GM23338 (cell line): ENCODE results near the gene COX6B2. TPM values are rescaled to one million over a fixed set of nuclear protein-coding genes. Genes with fewer than 3 reads are reported as not detected.
A peak's percentile ranks its signal among the peaks of the same experiment; 100 is the strongest.

Experiments used
- ATAC-seq: fragments of 200-7000 bp; cut with Tn5 transposase; 3 replicates; pipeline ENCODE4 v1.9.1; 2020
- DNase-seq: peaks from one replicate; pipeline ENCODE4 v3.0.0-alpha.2; 2015; ENCODE audit warnings: low spot score
- H2AFZ ChIP-seq: fragments of 200-600 bp; sonication (generic); 2 replicates; pipeline ENCODE4 v1.8.0; 2016; ENCODE audit warnings: antibody characterized with exemption, mild to moderate bottlenecking, moderate library complexity
- H3F3A ChIP-seq: fragments of 200-600 bp; sonication (generic); replicated peaks from 2 replicates; pipeline ENCODE4 v1.8.0; 2017; ENCODE audit warnings: antibody characterized with exemption, mixed run types, low read depth
- H3K27ac ChIP-seq: fragments of 200-600 bp; sonication (generic); 2 replicates; pipeline ENCODE4 v1.6.1; 2016; ENCODE audit warnings: low read depth
- H3K27me3 ChIP-seq: fragments of 200-600 bp; sonication (generic); 2 replicates; pipeline ENCODE4 v1.8.0; 2016; ENCODE audit warnings: mild to moderate bottlenecking, mixed run types, moderate library complexity; ENCODE audit not compliant: insufficient read depth
- H3K36me3 ChIP-seq: fragments of 200-600 bp; sonication (generic); 2 replicates; pipeline ENCODE4 v1.8.0; 2016; ENCODE audit warnings: mild to moderate bottlenecking; ENCODE audit not compliant: insufficient read depth
- H3K4me1 ChIP-seq: fragments of 200-600 bp; sonication (generic); 2 replicates; pipeline ENCODE4 v1.8.0; 2016; ENCODE audit warnings: mild to moderate bottlenecking, moderate library complexity; ENCODE audit not compliant: insufficient read depth
- H3K4me2 ChIP-seq: fragments of 200-600 bp; sonication (generic); 2 replicates; pipeline ENCODE4 v1.7.1; 2017; ENCODE audit warnings: mixed run types
- H3K4me3 ChIP-seq: fragments of 200-600 bp; sonication (generic); 2 replicates; pipeline ENCODE4 v1.6.1; 2016; ENCODE audit warnings: mixed run types
- H3K79me2 ChIP-seq: fragments of 200-600 bp; sonication (generic); replicated peaks from 2 replicates; pipeline ENCODE4 v1.8.0; 2017; ENCODE audit warnings: mild to moderate bottlenecking; ENCODE audit not compliant: insufficient read depth
- H3K9me2 ChIP-seq: fragments of 200-600 bp; sonication (generic); 2 replicates; pipeline ENCODE4 v1.8.0; 2017; ENCODE audit not compliant: insufficient read depth
- H4K20me1 ChIP-seq: fragments of 200-600 bp; sonication (generic); replicated peaks from 2 replicates; pipeline ENCODE4 v1.8.0; 2017; ENCODE audit warnings: mild to moderate bottlenecking; ENCODE audit not compliant: insufficient read depth
- H3K27ac Mint-ChIP-seq: 2 replicates; pipeline ENCODE4 v1.8.0; 2020; ENCODE audit warnings: inconsistent platforms, mild to moderate bottlenecking, moderate library complexity, mixed read lengths
- H3K27me3 Mint-ChIP-seq: 3 replicates; pipeline ENCODE4 v1.8.0; 2022; ENCODE audit warnings: low read depth, mild to moderate bottlenecking, moderate library complexity, mixed read lengths, inconsistent platforms; ENCODE audit not compliant: insufficient read depth, poor library complexity
- H3K36me3 Mint-ChIP-seq: 3 replicates; pipeline ENCODE4 v1.8.0; 2021; ENCODE audit warnings: low read depth, mild to moderate bottlenecking, inconsistent platforms, moderate library complexity, mixed read lengths
- H3K4me1 Mint-ChIP-seq: 3 replicates; pipeline ENCODE4 v1.8.0; 2020; ENCODE audit warnings: mild to moderate bottlenecking, inconsistent platforms, mixed read lengths
- H3K4me3 Mint-ChIP-seq: 3 replicates; pipeline ENCODE4 v1.8.0; 2021; ENCODE audit warnings: moderate library complexity, mild to moderate bottlenecking, inconsistent platforms, mixed read lengths
- H3K9me3 Mint-ChIP-seq: 3 replicates; pipeline ENCODE4 v1.8.0; 2020; ENCODE audit warnings: moderate library complexity, mild to moderate bottlenecking, inconsistent platforms, mixed read lengths
- CREB1 ChIP-seq: fragments of 250-450 bp; sonication (Bioruptor Pico); IDR thresholded peaks from 2 replicates; pipeline ENCODE4 v1.5.0; 2020; ENCODE audit warnings: low read depth, mild to moderate bottlenecking, moderate library complexity
- CTCF ChIP-seq, 2 experiments: fragments of 200-600 bp in 1 of 2; sonication (generic) in 1 of 2; conservative IDR thresholded peaks; 2 replicates each; pipeline versions ENCODE4 v1.5.1 to v1.6.1; 2016 to 2017; ENCODE audit warnings: antibody characterized with exemption in 2 of 2, low read depth in 2 of 2, mild to moderate bottlenecking in 2 of 2, moderate library complexity in 1 of 2
- EZH2 ChIP-seq: fragments of 200-600 bp; sonication (generic); IDR thresholded peaks from one replicate; pipeline ENCODE4 v1.8.0; 2017; ENCODE audit warnings: antibody characterized with exemption, mild to moderate bottlenecking, low read depth; ENCODE audit not compliant: unreplicated experiment
- EZH2phosphoT487 ChIP-seq: fragments of 200-600 bp; sonication (generic); IDR thresholded peaks from one replicate; pipeline ENCODE4 v1.8.1; 2018; ENCODE audit warnings: antibody characterized with exemption; ENCODE audit not compliant: unreplicated experiment
- JUNB ChIP-seq: IDR thresholded peaks from one replicate; pipeline ENCODE4 v1.6.1; 2016; ENCODE audit warnings: antibody characterized with exemption; ENCODE audit not compliant: unreplicated experiment
- NANOG ChIP-seq: IDR thresholded peaks from 2 replicates; pipeline ENCODE4 v1.6.1; 2016; ENCODE audit warnings: antibody characterized with exemption, borderline replicate concordance
- POLR2AphosphoS5 ChIP-seq: IDR thresholded peaks from 2 replicates; pipeline ENCODE4 v1.6.1; 2016; ENCODE audit warnings: antibody characterized with exemption, low read depth
- STAT1 ChIP-seq: IDR thresholded peaks from one replicate; pipeline ENCODE4 v1.6.1; 2016; ENCODE audit warnings: antibody characterized with exemption; ENCODE audit not compliant: unreplicated experiment
- ZNF114 ChIP-seq: fragments of 250-450 bp; sonication (Bioruptor Pico); IDR thresholded peaks from 2 replicates; pipeline ENCODE4 v1.5.0; 2020; ENCODE audit warnings: mild to moderate bottlenecking, moderate library complexity
- ZNF331 ChIP-seq: fragments of 250-450 bp; sonication (Bioruptor Pico); IDR thresholded peaks from 2 replicates; pipeline ENCODE4 v1.5.0; 2020; ENCODE audit warnings: low read depth, mild to moderate bottlenecking, moderate library complexity
- polyA plus RNA-seq: library from polyadenylated mRNA; unstranded; fragments of >200 nt; fragmentation: Nextera tagmentation; extraction: Ambion mirVana; gene quantifications from 2 replicates; pipeline ENCODE4 v1.2.1, GENCODE V29; 2016
- total RNA-seq: library from RNA; depleted of rRNA; stranded (reverse); fragments of >200 nt; shearing (Covaris generic); gene quantifications from 2 replicates; pipeline ENCODE4 v1.2.3, GENCODE V29; 2014
- TF ChIP-seq, protein P1 (sequence below): fragments of 250-450 bp; sonication (Bioruptor Pico); IDR thresholded peaks from 2 replicates; pipeline ENCODE4 v1.5.0; 2020; ENCODE audit warnings: mild to moderate bottlenecking, moderate library complexity

Gene COX6B2
- total and polyA plus RNA-seq, 2 experiments from 2014 or later, result 2.7 to 5.3 TPM

GRCh38 chr19:55389386-55390317 is 35.1 kb upstream of the COX6B2 start:
- no peak for TF ChIP-seq NANOG
- TF ChIP-seq POLR2AphosphoS5, result peak; percentile 54
- no peak for TF ChIP-seq ZNF114 (CRISPR knock-in tag)
- peaks cover 40% of the 10 kb centered on the region for H4K20me1 ChIP-seq
- peaks cover 61% of the 10 kb centered on the region for H3F3A ChIP-seq
- peaks cover 70% of the 10 kb centered on the region for H3K4me1 ChIP-seq
- H3K4me1 Mint-ChIP-seq, result peaks cover 72% of the 10 kb centered on the region
- H3K27me3 ChIP-seq, result no peaks in the 10 kb centered on the region
- H3K4me3 Mint-ChIP-seq, result peak overlapping the region; percentile 46; the same call in 1 of the 3 replicates
- H3K27ac ChIP-seq, result peak overlapping the region; percentile 45; the same call in 1 of the 2 replicates
- H3K9me2 ChIP-seq, result no peaks in the 10 kb centered on the region
- H3K9me3 Mint-ChIP-seq, result no peaks in the 10 kb centered on the region; the same call in 2 of the 3 replicates
- no peak overlapping the region; the same call in 1 of the 2 replicates for H3K4me3 ChIP-seq
- DNase-seq, result no peak
- peak overlapping the region; percentile 32 for H3K4me2 ChIP-seq
- H3K79me2 ChIP-seq, result peaks cover 28% of the 10 kb centered on the region
- H2AFZ ChIP-seq, result no peak overlapping the region
- H3K36me3 Mint-ChIP-seq, result peaks cover 54% of the 10 kb centered on the region
- H3K27me3 Mint-ChIP-seq, result peaks cover 52% of the 10 kb centered on the region
- no peak for ATAC-seq
- peak overlapping the region; percentile 85 for H3K27ac Mint-ChIP-seq
- H3K36me3 ChIP-seq, result peaks cover 11% of the 10 kb centered on the region; the same call in 1 of the 2 replicates

DNA sequence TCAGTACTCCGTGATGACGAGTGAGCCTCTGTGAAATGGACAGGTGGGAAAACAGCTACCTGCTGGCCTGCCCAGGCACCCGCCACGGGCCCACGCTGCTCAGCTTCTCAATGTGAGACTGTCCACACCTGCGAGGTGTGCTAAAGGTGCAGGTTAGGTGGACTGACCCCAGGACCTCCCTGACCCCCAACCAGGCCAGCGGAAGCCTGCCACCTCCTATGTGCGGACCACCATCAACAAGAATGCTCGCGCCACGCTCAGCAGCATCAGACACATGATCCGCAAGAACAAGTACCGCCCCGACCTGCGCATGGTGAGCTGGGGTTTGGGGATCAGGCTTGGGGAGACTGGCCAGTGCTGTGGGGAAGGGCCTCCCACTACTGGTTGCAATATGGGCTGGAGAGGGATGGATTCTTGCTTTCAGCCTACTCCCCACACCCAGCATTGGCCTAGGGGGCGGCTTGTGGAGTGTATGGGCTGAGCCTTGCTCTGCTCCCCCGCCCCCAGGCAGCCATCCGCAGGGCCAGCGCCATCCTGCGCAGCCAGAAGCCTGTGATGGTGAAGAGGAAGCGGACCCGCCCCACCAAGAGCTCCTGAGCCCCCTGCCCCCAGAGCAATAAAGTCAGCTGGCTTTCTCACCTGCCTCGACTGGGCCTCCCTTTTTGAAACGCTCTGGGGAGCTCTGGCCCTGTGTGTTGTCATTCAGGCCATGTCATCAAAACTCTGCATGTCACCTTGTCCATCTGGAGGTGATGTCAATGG is 33.4 kb upstream of the COX6B2 start:
- Histone ChIP-seq H4K20me1 (peaks cover 41% of the 10 kb centered on the region), H3K27ac (no peak overlapping the region), H3K9me2 (no peaks in the 10 kb centered on the region), H3K79me2 (peaks cover 28% of the 10 kb centered on the region), H2AFZ (no peak overlapping the region), H3K4me1 (peaks cover 67% of the 10 kb centered on the region), H3K4me2 (peak overlapping the region; percentile 97), H3K27me3 (peaks cover 4% of the 10 kb centered on the region; the same call in 1 of the 2 replicates), H3K4me3 (peak overlapping the region; percentile 99), H3K36me3 (peaks cover 11% of the 10 kb centered on the region; the same call in 1 of the 2 replicates), H3F3A (peaks cover 66% of the 10 kb centered on the region)
- DNase-seq (no peak), ATAC-seq (no peak)
- H3K4me3 Mint-ChIP-seq, result peak overlapping the region; percentile 99
- no peak overlapping the region for H3K27ac Mint-ChIP-seq
- peaks cover 54% of the 10 kb centered on the region for H3K36me3 Mint-ChIP-seq
- H3K4me1 Mint-ChIP-seq, result peaks cover 71% of the 10 kb centered on the region
- peaks cover 2% of the 10 kb centered on the region; the same call in 2 of the 3 replicates for H3K9me3 Mint-ChIP-seq
- H3K27me3 Mint-ChIP-seq, result peaks cover 58% of the 10 kb centered on the region
- TF ChIP-seq, protein P1, sequence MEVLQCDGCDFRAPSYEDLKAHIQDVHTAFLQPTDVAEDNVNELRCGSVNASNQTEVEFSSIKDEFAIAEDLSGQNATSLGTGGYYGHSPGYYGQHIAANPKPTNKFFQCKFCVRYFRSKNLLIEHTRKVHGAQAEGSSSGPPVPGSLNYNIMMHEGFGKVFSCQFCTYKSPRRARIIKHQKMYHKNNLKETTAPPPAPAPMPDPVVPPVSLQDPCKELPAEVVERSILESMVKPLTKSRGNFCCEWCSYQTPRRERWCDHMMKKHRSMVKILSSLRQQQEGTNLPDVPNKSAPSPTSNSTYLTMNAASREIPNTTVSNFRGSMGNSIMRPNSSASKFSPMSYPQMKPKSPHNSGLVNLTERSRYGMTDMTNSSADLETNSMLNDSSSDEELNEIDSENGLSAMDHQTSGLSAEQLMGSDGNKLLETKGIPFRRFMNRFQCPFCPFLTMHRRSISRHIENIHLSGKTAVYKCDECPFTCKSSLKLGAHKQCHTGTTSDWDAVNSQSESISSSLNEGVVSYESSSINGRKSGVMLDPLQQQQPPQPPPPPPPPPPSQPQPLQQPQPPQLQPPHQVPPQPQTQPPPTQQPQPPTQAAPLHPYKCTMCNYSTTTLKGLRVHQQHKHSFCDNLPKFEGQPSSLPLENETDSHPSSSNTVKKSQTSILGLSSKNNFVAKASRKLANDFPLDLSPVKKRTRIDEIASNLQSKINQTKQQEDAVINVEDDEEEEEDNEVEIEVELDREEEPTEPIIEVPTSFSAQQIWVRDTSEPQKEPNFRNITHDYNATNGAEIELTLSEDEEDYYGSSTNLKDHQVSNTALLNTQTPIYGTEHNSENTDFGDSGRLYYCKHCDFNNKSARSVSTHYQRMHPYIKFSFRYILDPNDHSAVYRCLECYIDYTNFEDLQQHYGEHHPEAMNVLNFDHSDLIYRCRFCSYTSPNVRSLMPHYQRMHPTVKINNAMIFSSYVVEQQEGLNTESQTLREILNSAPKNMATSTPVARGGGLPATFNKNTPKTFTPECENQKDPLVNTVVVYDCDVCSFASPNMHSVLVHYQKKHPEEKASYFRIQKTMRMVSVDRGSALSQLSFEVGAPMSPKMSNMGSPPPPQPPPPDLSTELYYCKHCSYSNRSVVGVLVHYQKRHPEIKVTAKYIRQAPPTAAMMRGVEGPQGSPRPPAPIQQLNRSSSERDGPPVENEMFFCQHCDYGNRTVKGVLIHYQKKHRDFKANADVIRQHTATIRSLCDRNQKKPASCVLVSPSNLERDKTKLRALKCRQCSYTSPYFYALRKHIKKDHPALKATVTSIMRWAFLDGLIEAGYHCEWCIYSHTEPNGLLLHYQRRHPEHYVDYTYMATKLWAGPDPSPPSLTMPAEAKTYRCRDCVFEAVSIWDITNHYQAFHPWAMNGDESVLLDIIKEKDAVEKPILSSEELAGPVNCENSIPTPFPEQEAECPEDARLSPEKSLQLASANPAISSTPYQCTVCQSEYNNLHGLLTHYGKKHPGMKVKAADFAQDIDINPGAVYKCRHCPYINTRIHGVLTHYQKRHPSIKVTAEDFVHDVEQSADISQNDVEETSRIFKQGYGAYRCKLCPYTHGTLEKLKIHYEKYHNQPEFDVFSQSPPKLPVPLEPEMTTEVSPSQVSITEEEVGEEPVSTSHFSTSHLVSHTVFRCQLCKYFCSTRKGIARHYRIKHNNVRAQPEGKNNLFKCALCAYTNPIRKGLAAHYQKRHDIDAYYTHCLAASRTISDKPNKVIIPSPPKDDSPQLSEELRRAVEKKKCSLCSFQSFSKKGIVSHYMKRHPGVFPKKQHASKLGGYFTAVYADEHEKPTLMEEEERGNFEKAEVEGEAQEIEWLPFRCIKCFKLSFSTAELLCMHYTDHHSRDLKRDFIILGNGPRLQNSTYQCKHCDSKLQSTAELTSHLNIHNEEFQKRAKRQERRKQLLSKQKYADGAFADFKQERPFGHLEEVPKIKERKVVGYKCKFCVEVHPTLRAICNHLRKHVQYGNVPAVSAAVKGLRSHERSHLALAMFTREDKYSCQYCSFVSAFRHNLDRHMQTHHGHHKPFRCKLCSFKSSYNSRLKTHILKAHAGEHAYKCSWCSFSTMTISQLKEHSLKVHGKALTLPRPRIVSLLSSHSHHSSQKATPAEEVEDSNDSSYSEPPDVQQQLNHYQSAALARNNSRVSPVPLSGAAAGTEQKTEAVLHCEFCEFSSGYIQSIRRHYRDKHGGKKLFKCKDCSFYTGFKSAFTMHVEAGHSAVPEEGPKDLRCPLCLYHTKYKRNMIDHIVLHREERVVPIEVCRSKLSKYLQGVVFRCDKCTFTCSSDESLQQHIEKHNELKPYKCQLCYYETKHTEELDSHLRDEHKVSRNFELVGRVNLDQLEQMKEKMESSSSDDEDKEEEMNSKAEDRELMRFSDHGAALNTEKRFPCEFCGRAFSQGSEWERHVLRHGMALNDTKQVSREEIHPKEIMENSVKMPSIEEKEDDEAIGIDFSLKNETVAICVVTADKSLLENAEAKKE (CRISPR knock-in tag), result no peak
- TF ChIP-seq ZNF331 (CRISPR knock-in tag) (no peak), ZNF114 (CRISPR knock-in tag) (no peak), CTCF (conservative IDR thresholded peaks at IDR 0.05; ENCODE audit: low read depth in 2 of 2) (no peak), EZH2phosphoT487 (no peak), EZH2 (no peak), STAT1 (no peak), NANOG (no peak), CREB1 (CRISPR knock-in tag) (no peak), JUNB (no peak)
